Stimulated activated CD8-positive, alpha-beta memory T cell treated with anti-CD3 and anti-CD28 coated beads, Interleukin-4, amount 100 ng/mL, for 1 hour (primary cell): ENCODE measurements around the gene NLE1.
"Not testable (repeated sequence)": the region's sequence is repeated elsewhere in the genome, so short reads cannot be mapped to it uniquely, and the experiment has no call there.

Experiments
- DNase-seq, 2 donors: peaks; one replicate each; pipeline ENCODE4 v3.0.0-alpha.2; 2020; ENCODE audit warnings: low read depth in 2 of 2, low spot score in 1 of 2

The NLE1 gene

GRCh38 chr17:35162755-35163154 is 20.7 kb upstream of the NLE1 start:
- DNase-seq: no peak

GRCh38 chr17:35161281-35161761 is 19.2 kb upstream of the NLE1 start:
- DNase-seq: no peak

- DNase-seq: no peak
These were observed 18.5 kb upstream of the NLE1 start for GRCh38 chr17:35160354-35161201.

GRCh38 chr17:35159940-35160339 is 17.8 kb upstream of the NLE1 start:
- no peak for DNase-seq

GRCh38 chr17:35155246-35155645 is 13.1 kb upstream of the NLE1 start:
- no peak for DNase-seq

GRCh38 chr17:35154196-35155165 is 12.4 kb upstream of the NLE1 start:
- no peak for DNase-seq

GRCh38 chr17:35152421-35153140 is 10.5 kb upstream of the NLE1 start:
- no peak for DNase-seq

- not testable (repeated sequence) for DNase-seq
These were observed 9.0 kb upstream of the NLE1 start for GRCh38 chr17:35151080-35151479.

- no peak for DNase-seq
These were observed 7.8 kb upstream of the NLE1 start for GRCh38 chr17:35149941-35150340.

- DNase-seq: no peak
These were observed 6.0 kb upstream of the NLE1 start for GRCh38 chr17:35148144-35148543.

GRCh38 chr17:35147375-35147905 is 5.3 kb upstream of the NLE1 start, which contains the start of gene UNC45B:
Gene UNC45B (plus strand): TSS chr17:35147817. CDS start chr17:35148264, 447 bp downstream.
- DNase-seq: no peak

GRCh38 chr17:35146214-35146833 is 4.2 kb upstream of the NLE1 start:
- DNase-seq: no peak

- DNase-seq: no peak
These were observed 2.7 kb upstream of the NLE1 start for GRCh38 chr17:35144840-35145239.

GRCh38 chr17:35142467-35142796 is 329 bp upstream of the NLE1 start:
- DNase-seq: no peak

- no peak for DNase-seq
These were observed 3.9 kb downstream of the NLE1 start for GRCh38 chr17:35138218-35138617.

- DNase-seq: no peak
These were observed 6.8 kb downstream of the NLE1 start for GRCh38 chr17:35135322-35135721.

GRCh38 chr17:35132816-35133550 is 9.1 kb downstream of the NLE1 start:
- DNase-seq: no peak

- no peak for DNase-seq
These were observed 10.0 kb downstream of the NLE1 start for GRCh38 chr17:35132099-35132498.

GRCh38 chr17:35130392-35130791 is 11.7 kb downstream of the NLE1 start:
- no peak for DNase-seq

- no peak for DNase-seq
These were observed 12.1 kb downstream of the NLE1 start for GRCh38 chr17:35129973-35130351.
